ENCODE results near the gene GCHFR.

DNA sequence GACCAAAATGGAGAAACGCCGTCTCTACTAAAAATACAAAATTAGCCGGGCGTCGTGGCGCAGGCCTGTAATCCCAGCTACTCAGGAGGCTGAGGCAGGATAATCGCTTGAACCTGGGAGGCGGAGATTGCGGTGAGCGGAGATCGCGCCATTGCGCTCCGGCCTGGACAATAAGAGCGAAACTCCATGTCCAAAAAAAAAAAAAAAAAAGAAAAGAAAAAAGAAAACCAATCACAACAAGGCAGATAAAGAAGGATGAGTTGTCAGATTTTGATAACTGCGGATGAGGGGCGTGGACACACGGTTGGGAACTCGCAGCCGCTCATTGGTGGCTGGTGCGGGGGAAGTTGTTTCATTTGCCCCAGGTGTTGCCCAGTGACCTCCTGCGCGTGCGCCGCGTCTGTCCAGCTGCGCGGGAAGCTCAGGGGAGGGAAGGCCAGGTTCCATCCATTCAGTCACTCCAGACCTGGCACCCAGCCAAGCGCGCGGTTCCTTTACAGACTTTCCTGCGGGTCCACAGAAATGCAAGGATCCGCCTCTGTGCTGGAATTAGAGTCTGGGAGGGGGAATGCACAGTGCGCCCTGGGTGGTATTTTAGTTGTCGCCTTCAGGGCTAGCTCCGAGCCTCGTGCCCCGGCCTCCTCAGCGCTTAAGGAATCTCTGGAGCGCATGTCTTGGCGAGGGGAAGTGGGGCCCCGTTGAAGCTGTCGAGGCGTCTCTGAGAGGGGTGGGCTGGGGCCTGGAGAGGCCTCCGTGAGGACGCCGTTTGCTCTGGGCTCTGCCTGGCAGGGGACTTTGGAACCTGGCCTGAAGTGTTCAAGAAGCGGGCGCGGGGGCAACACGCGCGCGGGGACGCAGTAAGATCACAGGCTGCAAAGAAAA, 708 bp upstream of the GCHFR start:
- TF ChIP-seq, protein P1, sequence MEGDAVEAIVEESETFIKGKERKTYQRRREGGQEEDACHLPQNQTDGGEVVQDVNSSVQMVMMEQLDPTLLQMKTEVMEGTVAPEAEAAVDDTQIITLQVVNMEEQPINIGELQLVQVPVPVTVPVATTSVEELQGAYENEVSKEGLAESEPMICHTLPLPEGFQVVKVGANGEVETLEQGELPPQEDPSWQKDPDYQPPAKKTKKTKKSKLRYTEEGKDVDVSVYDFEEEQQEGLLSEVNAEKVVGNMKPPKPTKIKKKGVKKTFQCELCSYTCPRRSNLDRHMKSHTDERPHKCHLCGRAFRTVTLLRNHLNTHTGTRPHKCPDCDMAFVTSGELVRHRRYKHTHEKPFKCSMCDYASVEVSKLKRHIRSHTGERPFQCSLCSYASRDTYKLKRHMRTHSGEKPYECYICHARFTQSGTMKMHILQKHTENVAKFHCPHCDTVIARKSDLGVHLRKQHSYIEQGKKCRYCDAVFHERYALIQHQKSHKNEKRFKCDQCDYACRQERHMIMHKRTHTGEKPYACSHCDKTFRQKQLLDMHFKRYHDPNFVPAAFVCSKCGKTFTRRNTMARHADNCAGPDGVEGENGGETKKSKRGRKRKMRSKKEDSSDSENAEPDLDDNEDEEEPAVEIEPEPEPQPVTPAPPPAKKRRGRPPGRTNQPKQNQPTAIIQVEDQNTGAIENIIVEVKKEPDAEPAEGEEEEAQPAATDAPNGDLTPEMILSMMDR (IDR thresholded peaks at IDR 0.05): no peak
- no peak for TF ChIP-seq POLR2A (IDR thresholded peaks at IDR 0.05)

All from right lobe of liver (tissue), 4 donors.